Medulla oblongata (tissue), 1 donor: ENCODE results near the gene PRKG1.

Experiments
- DNase-seq: peaks from one replicate; pipeline ENCODE4 v3.0.0-alpha.2; 2015; ENCODE audit errors: extremely low spot score

PRKG1 gene

GRCh38 chr10:51920672-51921071, 846.4 kb downstream of the PRKG1 start:
- DNase-seq, result no peak

- no peak for DNase-seq
These were observed 850.1 kb downstream of the PRKG1 start for GRCh38 chr10:51924359-51924758.

GRCh38 chr10:51926337-51926736, 852.0 kb downstream of the PRKG1 start:
- DNase-seq, result peak; percentile 28

- no peak for DNase-seq
These were observed 853.9 kb downstream of the PRKG1 start for GRCh38 chr10:51928162-51928561.

GRCh38 chr10:51932530-51932929, 858.2 kb downstream of the PRKG1 start:
- no peak for DNase-seq

- no peak for DNase-seq
These were observed 860.1 kb downstream of the PRKG1 start for GRCh38 chr10:51934373-51934772.

GRCh38 chr10:51935341-51935740, 861.1 kb downstream of the PRKG1 start:
- DNase-seq, result no peak

- DNase-seq, result no peak
These were observed 863.2 kb downstream of the PRKG1 start for GRCh38 chr10:51937308-51938140.

GRCh38 chr10:51950371-51950995, 876.2 kb downstream of the PRKG1 start:
- no peak for DNase-seq

GRCh38 chr10:51950996-51951555, 876.8 kb downstream of the PRKG1 start:
- DNase-seq, result no peak

GRCh38 chr10:51951601-51952000, 877.3 kb downstream of the PRKG1 start:
- DNase-seq, result no peak

- no peak for DNase-seq
These were observed 877.8 kb downstream of the PRKG1 start for GRCh38 chr10:51952056-51952455.

- peak; percentile 27 for DNase-seq
These were observed 881.4 kb downstream of the PRKG1 start for GRCh38 chr10:51955696-51956095.

- DNase-seq, result no peak
These were observed 882.5 kb downstream of the PRKG1 start for GRCh38 chr10:51956822-51957221.

GRCh38 chr10:51960494-51960895, 886.2 kb downstream of the PRKG1 start:
- peak; percentile 72 for DNase-seq

- no peak for DNase-seq
These were observed 887.1 kb downstream of the PRKG1 start for GRCh38 chr10:51961401-51961800.

- DNase-seq, result no peak
These were observed 890.3 kb downstream of the PRKG1 start for GRCh38 chr10:51964630-51965029.

GRCh38 chr10:51965451-51965850, 891.2 kb downstream of the PRKG1 start:
- no peak for DNase-seq

- no peak for DNase-seq
These were observed 898.6 kb downstream of the PRKG1 start for GRCh38 chr10:51972733-51973346.

- no peak for DNase-seq
These were observed 906.5 kb downstream of the PRKG1 start for GRCh38 chr10:51980752-51981151.

- DNase-seq, result no peak
These were observed 907.4 kb downstream of the PRKG1 start for GRCh38 chr10:51981731-51982130.

- no peak for DNase-seq
These were observed 909.2 kb downstream of the PRKG1 start for GRCh38 chr10:51983481-51983880.

GRCh38 chr10:51985336-51985735, 911.0 kb downstream of the PRKG1 start:
- DNase-seq, result no peak
